ENCODE data around the gene LRP1B.

Gene LRP1B

GRCh38 chr2:140942284-140942683 lies 1188.5 kb downstream of the LRP1B start:
- no peak overlapping the region for H3K27ac ChIP-seq
- no peak for TF ChIP-seq CTCF (IDR thresholded peaks at IDR 0.05)
- TF ChIP-seq ZFX (IDR thresholded peaks at IDR 0.05; ENCODE audit: borderline replicate concordance), result no peak

- TF ChIP-seq ZFX (IDR thresholded peaks at IDR 0.05; ENCODE audit: borderline replicate concordance) (no peak), CTCF (IDR thresholded peaks at IDR 0.05) (no peak)
- H3K27ac ChIP-seq, result no peak overlapping the region
These were observed 1201.0 kb downstream of the LRP1B start for GRCh38 chr2:140929849-140930248.

GRCh38 chr2:140918426-140918825 lies 1212.4 kb downstream of the LRP1B start:
- TF ChIP-seq ZFX (IDR thresholded peaks at IDR 0.05; ENCODE audit: borderline replicate concordance), result no peak
- no peak for TF ChIP-seq CTCF (IDR thresholded peaks at IDR 0.05)
- no peak overlapping the region for H3K27ac ChIP-seq

GRCh38 chr2:140916410-140916809 lies 1214.4 kb downstream of the LRP1B start:
- H3K27ac ChIP-seq, result no peak overlapping the region
- TF ChIP-seq CTCF (IDR thresholded peaks at IDR 0.05), result no peak
- no peak for TF ChIP-seq ZFX (IDR thresholded peaks at IDR 0.05; ENCODE audit: borderline replicate concordance)

GRCh38 chr2:140910683-140911082 lies 1220.1 kb downstream of the LRP1B start:
- no peak for TF ChIP-seq ZFX (IDR thresholded peaks at IDR 0.05; ENCODE audit: borderline replicate concordance)
- TF ChIP-seq CTCF (IDR thresholded peaks at IDR 0.05), result no peak
- no peak overlapping the region for H3K27ac ChIP-seq

- TF ChIP-seq ZFX (IDR thresholded peaks at IDR 0.05; ENCODE audit: borderline replicate concordance) (no peak), CTCF (IDR thresholded peaks at IDR 0.05) (no peak)
- no peak overlapping the region for H3K27ac ChIP-seq
These were observed 1225.6 kb downstream of the LRP1B start for GRCh38 chr2:140905083-140905781.

- no peak overlapping the region for H3K27ac ChIP-seq
- TF ChIP-seq CTCF (IDR thresholded peaks at IDR 0.05) (no peak), ZFX (IDR thresholded peaks at IDR 0.05; ENCODE audit: borderline replicate concordance) (no peak)
These were observed 1235.4 kb downstream of the LRP1B start for GRCh38 chr2:140895378-140895777.
